ENCODE data around the gene USP17L11. TPM values are rescaled to one million over a fixed set of nuclear protein-coding genes. Genes with fewer than 3 reads are reported as not detected.
"Not testable (repeated sequence)": the region's sequence is repeated elsewhere in the genome, so short reads cannot be mapped to it uniquely, and the experiment has no call there.

Gene USP17L11
- total and polyA plus RNA-seq, 2 experiments from 2014 or later, result not detected

DNA sequence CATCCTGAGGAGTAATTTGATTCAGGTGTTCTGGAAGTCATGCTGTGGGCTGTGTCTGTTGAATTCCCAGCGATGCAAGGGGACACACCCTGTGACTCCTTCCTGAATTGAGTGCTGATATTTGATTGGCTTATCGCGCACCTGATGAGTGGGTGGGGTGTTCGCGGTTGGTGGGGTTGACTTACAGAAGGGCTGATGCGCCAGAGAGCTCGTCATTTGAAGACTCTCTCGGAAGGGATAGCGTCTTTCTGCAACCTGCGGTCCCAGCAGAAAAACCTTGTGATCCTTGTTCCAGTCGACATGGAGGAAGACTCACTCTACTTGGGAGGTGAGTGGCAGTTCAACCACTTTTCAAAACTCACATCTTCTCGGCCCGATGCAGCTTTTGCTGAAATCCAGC is 47.4 kb downstream of the USP17L11 start, which contains the start of gene USP17L21:
Gene USP17L21 (plus strand): TSS at position 301 of the 400 bp plus-strand sequence. CDS start 0 bp downstream, at position 301.
- H3F3A ChIP-seq (ENCODE audit: insufficient read depth); H3K27ac ChIP-seq; H4K20me1 ChIP-seq (ENCODE audit: insufficient read depth); H3K9me3 ChIP-seq (ENCODE audit: low read depth); H3K4me2 ChIP-seq (ENCODE audit: unreplicated experiment); H3K36me3 ChIP-seq (ENCODE audit: low read depth); H2AFZ ChIP-seq; H3K4me3 ChIP-seq; H3K9me2 ChIP-seq (ENCODE audit: insufficient read depth); H3K79me2 ChIP-seq (ENCODE audit: insufficient read depth); in situ Hi-C loops (cut with MboI); DNase-seq; H3K9ac ChIP-seq; H3K4me1 ChIP-seq (ENCODE audit: insufficient read depth); H3K27me3 ChIP-seq (replicated peaks; ENCODE audit: insufficient read depth): not testable (repeated sequence)
- WGBS, 2 experiments (ENCODE audit: low coverage in 1 of 2, low lambda C conversion rate in 2 of 2, missing lambda C conversion rate in 2 of 2), result no CpG with 5 or more reads among the region's 13 CpGs

Other genes starting within 250 kb of the USP17L11 start
- not detected in 2 replicates for gene FAM90A26, start 45.0 kb upstream of the USP17L11 start, total RNA-seq (2014; rRNA removed; shearing (Covaris generic))
- gene FAM90A26, start 45.0 kb upstream of the USP17L11 start, polyA plus RNA-seq (2016; fragmentation: Nextera tagmentation; extraction: Ambion mirVana), result not detected in 2 replicates
- gene USP17L10, start 4.7 kb upstream of the USP17L11 start, total RNA-seq (2014; rRNA removed; shearing (Covaris generic)), result not detected in 2 replicates
- gene USP17L10, start 4.7 kb upstream of the USP17L11 start, polyA plus RNA-seq (2016; fragmentation: Nextera tagmentation; extraction: Ambion mirVana), result not detected in 2 replicates
- not detected in 2 replicates for gene USP17L12, start 4.7 kb downstream of the USP17L11 start, total RNA-seq (2014; rRNA removed; shearing (Covaris generic))
- not detected in 2 replicates for gene USP17L12, start 4.7 kb downstream of the USP17L11 start, polyA plus RNA-seq (2016; fragmentation: Nextera tagmentation; extraction: Ambion mirVana)
- not detected in 2 replicates for gene USP17L13, start 9.5 kb downstream of the USP17L11 start, total RNA-seq (2014; rRNA removed; shearing (Covaris generic))
- not detected in 2 replicates for gene USP17L13, start 9.5 kb downstream of the USP17L11 start, polyA plus RNA-seq (2016; fragmentation: Nextera tagmentation; extraction: Ambion mirVana)
- gene USP17L15, start 19.0 kb downstream of the USP17L11 start, total RNA-seq (2014; rRNA removed; shearing (Covaris generic)), result not detected in 2 replicates
- gene USP17L15, start 19.0 kb downstream of the USP17L11 start, polyA plus RNA-seq (2016; fragmentation: Nextera tagmentation; extraction: Ambion mirVana), result not detected in 2 replicates
- gene USP17L17, start 28.5 kb downstream of the USP17L11 start, total RNA-seq (2014; rRNA removed; shearing (Covaris generic)), result not detected in 2 replicates
- gene USP17L17, start 28.5 kb downstream of the USP17L11 start, polyA plus RNA-seq (2016; fragmentation: Nextera tagmentation; extraction: Ambion mirVana), result not detected in 2 replicates
- not detected in 2 replicates for gene USP17L18, start 33.2 kb downstream of the USP17L11 start, total RNA-seq (2014; rRNA removed; shearing (Covaris generic))
- gene USP17L18, start 33.2 kb downstream of the USP17L11 start, polyA plus RNA-seq (2016; fragmentation: Nextera tagmentation; extraction: Ambion mirVana), result not detected in 2 replicates
- not detected in 2 replicates for gene USP17L19, start 38.0 kb downstream of the USP17L11 start, total RNA-seq (2014; rRNA removed; shearing (Covaris generic))
- gene USP17L19, start 38.0 kb downstream of the USP17L11 start, polyA plus RNA-seq (2016; fragmentation: Nextera tagmentation; extraction: Ambion mirVana), result not detected in 2 replicates
- gene USP17L20, start 42.7 kb downstream of the USP17L11 start, total RNA-seq (2014; rRNA removed; shearing (Covaris generic)), result not detected in 2 replicates
- not detected in 2 replicates for gene USP17L20, start 42.7 kb downstream of the USP17L11 start, polyA plus RNA-seq (2016; fragmentation: Nextera tagmentation; extraction: Ambion mirVana)
- gene USP17L21, start 47.5 kb downstream of the USP17L11 start, total RNA-seq (2014; rRNA removed; shearing (Covaris generic)), result not detected in 2 replicates
- not detected in 2 replicates for gene USP17L21, start 47.5 kb downstream of the USP17L11 start, polyA plus RNA-seq (2016; fragmentation: Nextera tagmentation; extraction: Ambion mirVana)
- gene USP17L22, start 52.2 kb downstream of the USP17L11 start, total RNA-seq (2014; rRNA removed; shearing (Covaris generic)), result not detected in 2 replicates
- gene USP17L22, start 52.2 kb downstream of the USP17L11 start, polyA plus RNA-seq (2016; fragmentation: Nextera tagmentation; extraction: Ambion mirVana), result not detected in 2 replicates
- not detected in 2 replicates for gene USP17L24, start 109.8 kb downstream of the USP17L11 start, total RNA-seq (2014; rRNA removed; shearing (Covaris generic))
- not detected in 2 replicates for gene USP17L24, start 109.8 kb downstream of the USP17L11 start, polyA plus RNA-seq (2016; fragmentation: Nextera tagmentation; extraction: Ambion mirVana)
- not detected in 2 replicates for gene USP17L25, start 114.5 kb downstream of the USP17L11 start, total RNA-seq (2014; rRNA removed; shearing (Covaris generic))
- not detected in 2 replicates for gene USP17L25, start 114.5 kb downstream of the USP17L11 start, polyA plus RNA-seq (2016; fragmentation: Nextera tagmentation; extraction: Ambion mirVana)
- gene USP17L26, start 119.3 kb downstream of the USP17L11 start, total RNA-seq (2014; rRNA removed; shearing (Covaris generic)), result not detected in 2 replicates
- not detected in 2 replicates for gene USP17L26, start 119.3 kb downstream of the USP17L11 start, polyA plus RNA-seq (2016; fragmentation: Nextera tagmentation; extraction: Ambion mirVana)
- not detected in 2 replicates for gene USP17L5, start 124.0 kb downstream of the USP17L11 start, total RNA-seq (2014; rRNA removed; shearing (Covaris generic))
- not detected in 2 replicates for gene USP17L5, start 124.0 kb downstream of the USP17L11 start, polyA plus RNA-seq (2016; fragmentation: Nextera tagmentation; extraction: Ambion mirVana)
- not detected in 2 replicates for gene USP17L27, start 128.7 kb downstream of the USP17L11 start, total RNA-seq (2014; rRNA removed; shearing (Covaris generic))
- gene USP17L27, start 128.7 kb downstream of the USP17L11 start, polyA plus RNA-seq (2016; fragmentation: Nextera tagmentation; extraction: Ambion mirVana), result not detected in 2 replicates
- gene USP17L28, start 133.5 kb downstream of the USP17L11 start, total RNA-seq (2014; rRNA removed; shearing (Covaris generic)), result not detected in 2 replicates
- gene USP17L28, start 133.5 kb downstream of the USP17L11 start, polyA plus RNA-seq (2016; fragmentation: Nextera tagmentation; extraction: Ambion mirVana), result not detected in 2 replicates
- gene USP17L29, start 138.2 kb downstream of the USP17L11 start, total RNA-seq (2014; rRNA removed; shearing (Covaris generic)), result not detected in 2 replicates
- gene USP17L29, start 138.2 kb downstream of the USP17L11 start, polyA plus RNA-seq (2016; fragmentation: Nextera tagmentation; extraction: Ambion mirVana), result not detected in 2 replicates
- not detected in 2 replicates for gene USP17L30, start 147.7 kb downstream of the USP17L11 start, total RNA-seq (2014; rRNA removed; shearing (Covaris generic))
- not detected in 2 replicates for gene USP17L30, start 147.7 kb downstream of the USP17L11 start, polyA plus RNA-seq (2016; fragmentation: Nextera tagmentation; extraction: Ambion mirVana)
- not detected in 2 replicates for gene DEFB131A, start 229.0 kb downstream of the USP17L11 start, total RNA-seq (2014; rRNA removed; shearing (Covaris generic))
- gene DEFB131A, start 229.0 kb downstream of the USP17L11 start, polyA plus RNA-seq (2016; fragmentation: Nextera tagmentation; extraction: Ambion mirVana), result not detected in 2 replicates